ENCODE data around the gene CCL16. TPM values are rescaled to one million over a fixed set of nuclear protein-coding genes. Genes with fewer than 3 reads are reported as not detected.

CCL16 gene
- total RNA-seq, 2 donors from 2014 or later = not detected

DNA sequence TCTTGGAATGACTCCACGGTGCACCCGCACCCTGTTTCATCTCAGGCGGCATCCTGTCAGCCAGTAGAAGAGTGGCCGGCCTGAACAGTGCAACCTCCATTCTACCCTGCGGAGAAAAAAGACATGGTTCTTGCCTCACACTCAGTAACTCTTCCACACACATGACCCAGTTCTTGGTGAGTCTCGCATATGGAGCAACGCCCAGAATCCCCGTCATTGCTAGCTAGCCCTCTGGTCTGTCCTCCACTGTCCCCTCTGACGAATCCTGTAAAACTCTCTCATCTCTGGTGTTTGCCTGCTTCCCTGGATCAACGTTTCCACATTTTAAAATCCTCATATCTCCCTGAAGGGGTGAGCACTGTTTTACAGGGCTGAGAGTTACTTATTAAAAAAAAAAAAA, 46.5 kb downstream of the CCL16 start:
- Histone ChIP-seq H3K27ac (ENCODE audit: low read depth, low read length) (no peak overlapping the region), H3K9me3 (ENCODE audit: control insufficient read depth, low read length) (no peaks in the 10 kb centered on the region), H3K4me1 (ENCODE audit: control insufficient read depth, insufficient read depth, low read length) (no peaks in the 10 kb centered on the region), H3K27me3 (ENCODE audit: control insufficient read depth, insufficient read depth, low read length, poor library complexity, severe bottlenecking) (no peaks in the 10 kb centered on the region), H3K4me3 (ENCODE audit: low read length) (no peak overlapping the region), H3K36me3 (ENCODE audit: control insufficient read depth, insufficient read depth, low read length) (no peaks in the 10 kb centered on the region), H3K9ac (ENCODE audit: extremely low read depth, low read length, poor library complexity, severe bottlenecking) (no peak overlapping the region)
- Mint-ChIP-seq H3K4me3 (no peak overlapping the region), H3K36me3 (ENCODE audit: low read depth) (no peaks in the 10 kb centered on the region), H3K27me3 (ENCODE audit: insufficient read depth) (peaks cover 3% of the 10 kb centered on the region), H3K27ac (no peak overlapping the region), H3K4me1 (peaks cover 21% of the 10 kb centered on the region), H3K9me3 (no peaks in the 10 kb centered on the region)
- TF ChIP-seq, protein P1, sequence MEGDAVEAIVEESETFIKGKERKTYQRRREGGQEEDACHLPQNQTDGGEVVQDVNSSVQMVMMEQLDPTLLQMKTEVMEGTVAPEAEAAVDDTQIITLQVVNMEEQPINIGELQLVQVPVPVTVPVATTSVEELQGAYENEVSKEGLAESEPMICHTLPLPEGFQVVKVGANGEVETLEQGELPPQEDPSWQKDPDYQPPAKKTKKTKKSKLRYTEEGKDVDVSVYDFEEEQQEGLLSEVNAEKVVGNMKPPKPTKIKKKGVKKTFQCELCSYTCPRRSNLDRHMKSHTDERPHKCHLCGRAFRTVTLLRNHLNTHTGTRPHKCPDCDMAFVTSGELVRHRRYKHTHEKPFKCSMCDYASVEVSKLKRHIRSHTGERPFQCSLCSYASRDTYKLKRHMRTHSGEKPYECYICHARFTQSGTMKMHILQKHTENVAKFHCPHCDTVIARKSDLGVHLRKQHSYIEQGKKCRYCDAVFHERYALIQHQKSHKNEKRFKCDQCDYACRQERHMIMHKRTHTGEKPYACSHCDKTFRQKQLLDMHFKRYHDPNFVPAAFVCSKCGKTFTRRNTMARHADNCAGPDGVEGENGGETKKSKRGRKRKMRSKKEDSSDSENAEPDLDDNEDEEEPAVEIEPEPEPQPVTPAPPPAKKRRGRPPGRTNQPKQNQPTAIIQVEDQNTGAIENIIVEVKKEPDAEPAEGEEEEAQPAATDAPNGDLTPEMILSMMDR (conservative IDR thresholded peaks at IDR 0.05) = no peak
- 94 to 98% methylated on average over 8 to 10 of the region's 10 CpGs for WGBS, 2 experiments (ENCODE audit: insufficient coverage in 1 of 2, insufficient read length in 1 of 2)
- no peak for DNase-seq

DNA sequence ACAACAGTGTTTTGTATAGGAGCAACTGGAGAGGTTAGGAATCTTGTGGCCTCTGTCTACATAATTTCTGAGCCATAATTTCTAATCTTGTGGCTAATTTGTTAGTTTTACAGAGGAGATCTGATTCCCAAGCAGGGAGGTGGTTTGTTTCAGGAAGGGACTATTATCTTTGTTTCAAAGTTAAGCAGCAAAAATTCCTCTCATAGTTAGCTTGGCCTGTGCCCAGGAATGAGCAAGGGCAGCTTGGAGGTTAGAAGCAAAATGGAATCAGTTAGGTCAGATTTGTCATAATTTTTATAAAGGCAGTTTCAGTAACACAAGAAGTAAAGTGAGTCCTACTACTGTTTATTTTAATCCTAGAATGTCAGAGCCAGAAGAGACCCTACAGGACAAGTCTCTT, 48.7 kb downstream of the CCL16 start:
- no peaks in the 10 kb centered on the region for H3K9me3 ChIP-seq (ENCODE audit: control insufficient read depth, low read length)
- H3K36me3 ChIP-seq (ENCODE audit: control insufficient read depth, insufficient read depth, low read length) = no peaks in the 10 kb centered on the region
- H3K4me3 ChIP-seq (ENCODE audit: low read length) = no peak overlapping the region
- Mint-ChIP-seq H3K36me3 (ENCODE audit: low read depth) (peaks cover 2% of the 10 kb centered on the region), H3K4me3 (no peak overlapping the region), H3K27me3 (ENCODE audit: insufficient read depth) (peaks cover 5% of the 10 kb centered on the region), H3K4me1 (peaks cover 22% of the 10 kb centered on the region), H3K9me3 (no peaks in the 10 kb centered on the region), H3K27ac (no peak overlapping the region)
- no peak for DNase-seq
- no peaks in the 10 kb centered on the region for H3K27me3 ChIP-seq (ENCODE audit: control insufficient read depth, insufficient read depth, low read length, poor library complexity, severe bottlenecking)
- TF ChIP-seq, protein P1 (conservative IDR thresholded peaks at IDR 0.05) = no peak
- H3K9ac ChIP-seq (ENCODE audit: extremely low read depth, low read length, poor library complexity, severe bottlenecking) = no peak overlapping the region
- H3K27ac ChIP-seq (ENCODE audit: low read depth, low read length) = no peak overlapping the region
- no peaks in the 10 kb centered on the region for H3K4me1 ChIP-seq (ENCODE audit: control insufficient read depth, insufficient read depth, low read length)

DNA sequence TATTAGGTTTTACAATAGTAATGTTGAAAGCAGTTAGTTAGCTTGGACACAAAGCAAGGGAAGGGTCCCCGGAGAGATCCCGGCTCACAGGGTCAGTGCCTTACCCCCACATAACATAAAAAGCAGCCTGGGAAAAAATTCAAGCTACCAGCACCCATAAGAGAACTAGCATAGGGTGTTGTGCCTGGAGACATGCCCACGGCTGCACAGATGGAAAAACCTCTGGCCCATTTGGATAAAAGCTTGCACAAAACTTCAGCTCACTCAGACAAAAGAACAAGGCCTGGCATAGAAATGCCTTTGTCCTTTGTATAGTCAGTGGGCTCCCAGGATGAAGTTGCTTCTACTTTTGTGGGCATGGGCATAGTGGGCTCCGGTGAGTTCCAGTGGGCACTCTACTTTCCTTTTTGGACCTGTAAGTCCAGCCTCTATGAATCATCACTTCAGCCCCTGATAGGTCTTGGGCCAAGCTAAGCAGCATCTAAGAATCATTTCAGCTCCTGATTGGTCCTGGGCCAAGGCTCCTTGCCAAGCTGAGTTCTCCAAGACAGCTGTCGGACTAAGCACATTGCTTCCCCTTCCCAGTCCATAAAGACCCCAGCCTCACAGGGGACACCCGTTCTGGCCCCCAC, 49.4 kb downstream of the CCL16 start:
- H3K9me3 ChIP-seq (ENCODE audit: control insufficient read depth, low read length) = no peaks in the 10 kb centered on the region
- TF ChIP-seq, protein P1 (conservative IDR thresholded peaks at IDR 0.05) = no peak
- H3K36me3 Mint-ChIP-seq (ENCODE audit: low read depth) = peaks cover 2% of the 10 kb centered on the region
- no peak for DNase-seq
- H3K4me3 Mint-ChIP-seq = no peak overlapping the region
- 88 to 93% methylated on average over 3 to 6 of the region's 6 CpGs for WGBS, 2 experiments (ENCODE audit: insufficient coverage in 1 of 2, insufficient read length in 1 of 2)
- H3K4me3 ChIP-seq (ENCODE audit: low read length) = no peak overlapping the region
- H3K4me1 Mint-ChIP-seq = peaks cover 22% of the 10 kb centered on the region
- H3K27me3 ChIP-seq (ENCODE audit: control insufficient read depth, insufficient read depth, low read length, poor library complexity, severe bottlenecking) = no peaks in the 10 kb centered on the region
- no peaks in the 10 kb centered on the region for H3K4me1 ChIP-seq (ENCODE audit: control insufficient read depth, insufficient read depth, low read length)
- no peaks in the 10 kb centered on the region for H3K9me3 Mint-ChIP-seq
- H3K27ac ChIP-seq (ENCODE audit: low read depth, low read length) = no peak overlapping the region
- peaks cover 5% of the 10 kb centered on the region for H3K27me3 Mint-ChIP-seq (ENCODE audit: insufficient read depth)
- no peak overlapping the region for H3K9ac ChIP-seq (ENCODE audit: extremely low read depth, low read length, poor library complexity, severe bottlenecking)
- H3K27ac Mint-ChIP-seq = no peak overlapping the region
- H3K36me3 ChIP-seq (ENCODE audit: control insufficient read depth, insufficient read depth, low read length) = no peaks in the 10 kb centered on the region
